GM21786 (cell line): ENCODE results near the gene DARS1.
"Not testable (repeated sequence)": the region's sequence is repeated elsewhere in the genome, so short reads cannot be mapped to it uniquely, and the experiment has no call there.

Experiments
- ATAC-seq: cut with Tn5 transposase; IDR thresholded peaks from one replicate; pipeline ENCODE4 v1.9.1; 2021; ENCODE audit not compliant: unreplicated experiment

DARS1 gene

DNA sequence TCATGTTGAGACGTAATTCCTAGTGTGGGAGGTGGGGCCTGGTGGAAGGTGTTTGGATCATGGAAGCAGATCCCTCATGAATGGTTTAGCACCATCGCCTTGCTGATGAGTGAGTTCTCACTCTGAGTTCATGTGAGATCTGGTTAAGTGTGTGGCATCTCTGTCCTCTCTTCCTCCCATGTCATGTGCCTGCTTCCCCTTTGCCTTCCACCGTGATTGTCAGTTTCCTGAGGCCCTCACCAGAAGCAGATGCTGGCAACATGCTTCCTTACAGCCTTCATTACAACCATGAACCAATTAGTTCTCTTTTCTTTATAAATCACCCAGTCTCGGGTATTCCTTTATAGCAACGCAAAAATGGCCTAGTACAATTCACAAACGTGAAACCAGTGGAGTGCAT, 94.6 kb downstream of the DARS1 start:
- ATAC-seq, result no peak

DNA sequence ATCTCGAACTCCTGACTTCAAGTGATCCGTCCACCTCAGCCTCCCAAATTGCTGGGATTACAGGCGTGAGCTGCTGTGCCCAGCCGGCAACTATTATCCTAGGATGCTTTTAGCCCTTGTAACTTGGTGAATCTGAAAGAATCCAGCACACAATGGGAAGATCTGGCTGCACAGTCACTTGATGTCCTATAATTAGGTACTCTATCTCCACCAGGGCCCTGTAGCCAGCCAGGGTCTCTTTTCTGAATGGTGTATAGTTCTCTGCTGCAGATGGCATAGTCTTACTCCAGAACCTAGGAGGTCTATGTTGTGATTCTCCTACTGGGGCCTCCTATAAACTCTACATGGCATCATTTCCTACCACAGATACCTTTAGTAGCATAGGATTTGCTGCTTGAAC, 95.3 kb downstream of the DARS1 start:
- ATAC-seq, result no peak

DNA sequence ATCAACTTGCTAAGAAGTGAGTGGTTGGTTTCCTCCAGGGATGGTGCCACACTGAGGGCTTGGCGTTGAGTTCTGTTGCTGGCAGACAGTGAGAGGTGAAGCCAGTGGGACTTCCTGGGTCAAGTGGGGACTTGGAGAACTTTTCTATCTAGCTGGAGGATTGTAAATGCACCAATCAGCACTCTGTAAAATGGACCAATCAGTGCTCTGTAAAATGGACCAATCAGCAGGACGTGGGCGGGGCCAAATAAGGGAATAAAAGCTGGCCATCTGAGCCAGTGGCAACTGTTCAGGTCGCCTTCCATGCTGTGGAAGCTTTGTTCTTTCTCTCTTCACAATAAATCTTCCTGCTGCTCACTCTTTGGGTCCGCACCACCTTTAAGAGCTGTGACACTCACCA, 96.8 kb downstream of the DARS1 start:
- ATAC-seq, result not testable (repeated sequence)

DNA sequence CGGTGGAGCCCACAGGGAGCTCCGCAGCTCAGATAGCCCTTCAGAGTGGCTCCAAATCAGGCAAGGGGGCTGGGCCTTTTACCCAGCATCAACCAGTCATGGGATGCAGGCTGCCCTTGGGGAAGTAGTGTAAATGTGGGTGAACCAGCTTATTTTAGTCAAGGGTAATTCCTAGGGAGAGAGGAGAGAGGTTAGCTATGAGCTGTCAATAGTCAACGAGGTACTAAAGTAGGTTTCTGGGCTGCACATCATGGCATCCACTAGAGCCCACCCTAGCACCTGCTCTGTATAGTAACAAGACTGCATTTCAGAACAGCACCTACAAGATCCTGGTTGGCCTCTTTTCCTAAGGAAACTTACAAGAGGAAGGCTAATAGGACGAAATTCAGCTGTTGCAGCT, 99.7 kb downstream of the DARS1 start:
- no peak for ATAC-seq

DNA sequence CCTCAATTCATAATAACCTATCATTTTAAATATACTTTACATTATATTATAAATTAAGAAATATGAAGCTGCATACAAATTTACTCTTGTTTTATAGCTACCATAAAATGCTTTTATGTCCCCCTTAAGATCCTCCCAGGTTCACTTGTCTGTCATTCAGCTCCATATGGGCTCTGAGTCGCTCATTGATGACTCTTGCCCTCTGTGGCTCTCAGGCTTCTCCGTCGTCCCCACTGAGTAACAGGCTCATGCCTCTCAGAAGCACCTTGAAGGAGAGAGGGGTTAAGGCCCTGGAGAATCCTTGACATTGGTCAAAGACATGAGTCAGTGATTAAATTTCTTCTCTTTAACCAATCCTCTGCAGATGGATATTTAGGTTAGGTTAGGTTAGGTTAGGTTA, 103.0 kb downstream of the DARS1 start:
- ATAC-seq, result no peak

DNA sequence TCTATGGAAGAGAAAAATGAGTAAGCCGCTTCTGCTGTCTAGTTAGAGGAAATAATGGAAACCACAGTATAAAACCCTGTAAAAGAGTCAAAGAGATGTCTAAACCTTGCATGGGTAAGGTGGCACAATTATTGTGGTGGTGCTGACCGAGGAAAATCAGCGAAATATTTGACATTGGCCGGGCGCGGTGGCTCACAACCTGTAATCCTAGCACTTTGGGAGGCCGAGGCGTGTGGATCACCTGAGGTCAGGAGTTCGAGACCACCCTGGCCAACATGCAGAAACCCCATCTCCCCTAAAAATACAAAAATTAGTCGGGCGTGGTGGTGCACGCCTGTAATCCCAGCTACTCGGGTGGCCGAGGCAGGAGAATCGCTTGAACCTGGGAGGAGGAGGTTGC, 108.7 kb downstream of the DARS1 start:
- not testable (repeated sequence) for ATAC-seq

DNA sequence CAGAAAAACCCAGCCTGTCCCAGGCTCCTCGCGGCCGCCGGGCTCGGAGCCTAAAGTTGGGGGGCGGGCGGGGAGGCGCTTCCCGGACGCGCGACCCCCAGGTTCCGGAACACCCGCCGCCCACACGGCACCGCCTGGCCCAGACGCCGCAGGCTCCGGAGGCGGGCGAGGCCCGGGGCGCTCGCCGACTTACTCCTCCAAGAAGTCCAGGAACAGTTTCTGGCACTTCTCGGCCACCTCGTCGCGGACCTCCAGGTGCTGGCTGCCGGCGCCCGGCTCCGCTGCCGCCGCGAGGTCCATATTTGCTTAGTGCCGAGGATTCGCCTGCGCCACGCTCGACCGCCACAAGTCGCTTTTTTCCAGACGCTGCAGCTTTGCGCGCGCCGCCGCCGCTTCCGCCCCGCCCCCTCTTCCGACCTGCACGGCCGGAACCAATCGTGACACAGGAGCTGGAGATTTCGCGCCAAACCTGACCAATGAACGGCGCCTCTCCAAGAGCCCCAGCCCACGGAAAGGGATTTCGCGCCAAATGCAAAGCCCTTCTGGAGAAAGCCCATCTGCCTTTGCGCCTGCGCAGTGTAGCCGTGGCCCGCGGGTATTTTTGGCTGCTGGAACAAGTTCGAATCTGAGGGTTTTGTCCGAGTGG, 109.2 kb downstream of the DARS1 start, which contains the start of gene MCM6:
MCM6 (minus strand) TSS at position 378 of the 646 bp plus-strand sequence; CDS start at position 300, 78 bp downstream.
- ATAC-seq, result peak; percentile 89

DNA sequence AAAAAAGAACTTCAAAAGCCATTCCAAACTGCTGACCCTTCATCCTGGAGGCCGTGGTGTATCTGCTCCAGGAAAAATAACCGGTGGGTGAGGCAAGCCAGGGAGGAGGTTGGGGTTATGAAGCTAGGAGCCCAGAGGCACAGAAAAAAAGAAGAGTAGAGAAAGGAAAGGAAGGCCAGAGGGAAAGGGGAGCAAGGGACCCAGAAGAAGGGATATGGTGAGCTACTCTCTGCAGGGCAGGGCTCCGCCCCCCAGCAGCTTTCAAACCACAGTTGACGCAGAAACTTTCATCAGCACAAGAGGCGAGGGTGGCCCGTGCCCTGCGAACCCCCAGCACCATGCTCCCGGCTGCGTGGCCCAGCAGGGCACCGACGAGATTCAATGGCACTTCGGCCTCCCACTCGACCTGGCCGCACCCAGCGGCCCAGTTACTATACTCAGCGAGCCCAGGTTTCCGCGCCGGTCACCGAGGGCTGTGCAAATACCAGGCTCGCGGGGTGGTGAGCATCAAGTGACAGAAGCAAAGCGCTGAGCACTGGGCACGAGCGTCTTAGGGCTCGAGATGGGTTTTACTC, 109.8 kb downstream of the DARS1 start:
- peak; percentile 67 for ATAC-seq

DNA sequence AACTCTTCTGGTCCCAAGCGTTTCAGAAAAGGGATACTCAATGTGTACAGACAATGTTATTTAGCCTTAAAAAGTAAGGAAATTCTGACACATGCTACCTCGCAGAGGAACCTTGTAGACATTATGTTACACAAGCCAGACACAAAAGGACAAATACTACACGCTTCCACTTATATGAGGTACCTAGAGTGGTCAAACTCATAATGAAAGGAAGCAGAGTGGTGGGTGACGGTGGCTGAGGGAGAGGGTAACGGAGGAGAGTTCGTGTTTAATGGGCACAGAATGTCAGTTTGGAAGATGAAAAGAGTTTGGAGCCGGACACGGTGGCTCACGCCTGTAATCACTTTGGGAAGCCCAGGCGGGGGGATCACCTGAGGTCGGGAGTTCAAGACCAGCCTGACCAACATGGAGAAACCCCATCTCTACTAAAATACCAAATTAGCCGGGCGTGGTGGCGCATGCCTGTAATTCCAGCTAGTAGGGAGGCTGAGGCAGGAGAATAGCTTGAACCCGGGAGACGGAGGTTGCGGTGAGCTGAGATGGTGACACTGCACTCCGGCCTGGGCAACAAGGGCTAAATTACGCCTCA, 110.6 kb downstream of the DARS1 start:
- no peak for ATAC-seq

DNA sequence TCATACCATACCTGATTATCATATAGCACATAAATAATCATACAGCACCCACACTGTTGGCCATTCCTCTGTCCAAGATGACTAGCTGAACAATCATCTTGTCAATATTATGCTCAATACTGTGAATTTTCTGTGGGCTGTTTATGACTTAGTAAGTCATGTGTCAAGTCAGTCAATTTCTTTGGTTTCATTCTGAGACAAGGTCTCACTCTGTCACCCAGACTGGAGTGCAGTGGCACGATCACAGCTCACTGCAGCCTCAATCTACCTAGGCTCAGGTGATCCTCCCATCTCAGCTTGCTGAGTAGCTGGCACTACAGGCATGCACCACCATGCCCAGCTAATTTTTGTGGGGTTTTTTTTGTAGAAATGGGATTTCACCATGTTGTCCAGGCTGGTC, 114.9 kb downstream of the DARS1 start:
- peak; percentile 50 for ATAC-seq

DNA sequence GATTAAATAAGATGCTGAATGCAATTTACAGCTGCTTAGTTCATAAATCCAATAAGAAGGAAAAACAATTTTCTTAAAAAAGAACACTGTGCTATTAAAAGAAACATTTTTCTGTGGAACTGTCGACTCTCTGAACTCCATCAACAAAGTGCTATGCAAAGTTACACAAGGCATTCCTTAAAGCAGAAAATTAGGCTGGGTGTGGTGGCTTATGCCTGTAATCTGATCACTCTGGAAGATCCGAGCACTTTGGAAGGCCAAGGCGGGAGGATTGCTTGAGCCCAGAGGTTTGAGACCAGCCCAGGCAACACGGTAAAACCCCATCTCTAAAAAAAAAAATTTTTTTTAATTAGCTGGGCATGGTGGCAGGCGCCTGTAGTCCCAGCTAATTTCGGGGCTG, 122.2 kb downstream of the DARS1 start:
- ATAC-seq, result no peak

DNA sequence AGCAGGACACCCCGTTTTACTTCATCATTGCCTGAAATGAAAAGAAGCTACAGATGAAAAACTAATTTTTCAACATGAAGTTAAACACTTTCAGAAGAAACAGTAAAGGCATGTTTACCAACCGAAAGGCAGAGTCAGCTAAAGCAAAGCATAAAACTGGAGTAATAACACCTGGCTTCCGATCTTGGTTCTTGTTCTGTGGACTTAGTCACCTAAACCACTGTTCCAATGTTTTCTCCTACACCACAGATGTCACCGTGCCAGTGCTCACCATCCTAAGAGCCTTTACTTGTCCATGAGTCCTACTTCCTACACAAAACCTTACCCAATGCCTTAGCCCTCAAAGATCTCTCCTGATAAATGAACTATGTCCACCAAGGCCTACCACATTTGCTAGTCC, 122.7 kb downstream of the DARS1 start:
- ATAC-seq, result no peak
